GM18907 (cell line): ENCODE measurements around the gene SPATS2L.

Experiments
- ATAC-seq: cut with Tn5 transposase; IDR thresholded peaks from one replicate; pipeline ENCODE4 v1.9.1; 2021; ENCODE audit warnings: mild to moderate bottlenecking, moderate library complexity; ENCODE audit not compliant: unreplicated experiment

The SPATS2L gene

GRCh38 chr2:200348897-200349563 is 42.5 kb downstream of the SPATS2L start:
- no peak for ATAC-seq

- no peak for ATAC-seq
Measured at GRCh38 chr2:200349868-200350267, 43.4 kb downstream of the SPATS2L start.

GRCh38 chr2:200350850-200351285 is 44.4 kb downstream of the SPATS2L start:
- ATAC-seq: no peak

GRCh38 chr2:200351815-200352214 is 45.3 kb downstream of the SPATS2L start:
- ATAC-seq: no peak

- no peak for ATAC-seq
Measured at GRCh38 chr2:200352636-200353035, 46.1 kb downstream of the SPATS2L start.

GRCh38 chr2:200353120-200353519 is 46.6 kb downstream of the SPATS2L start:
- ATAC-seq: no peak

- no peak for ATAC-seq
Measured at GRCh38 chr2:200353874-200354273, 47.4 kb downstream of the SPATS2L start.

- no peak for ATAC-seq
Measured at GRCh38 chr2:200354833-200355751, 48.6 kb downstream of the SPATS2L start.

GRCh38 chr2:200356321-200356720 is 49.8 kb downstream of the SPATS2L start:
- no peak for ATAC-seq

GRCh38 chr2:200356857-200357384 is 50.4 kb downstream of the SPATS2L start:
- no peak for ATAC-seq

- no peak for ATAC-seq
Measured at GRCh38 chr2:200357845-200358244, 51.4 kb downstream of the SPATS2L start.

GRCh38 chr2:200359552-200359951 is 53.1 kb downstream of the SPATS2L start:
- ATAC-seq: no peak

GRCh38 chr2:200360364-200360763 is 53.9 kb downstream of the SPATS2L start:
- ATAC-seq: no peak

- ATAC-seq: no peak
Measured at GRCh38 chr2:200362202-200362917, 55.9 kb downstream of the SPATS2L start.

GRCh38 chr2:200363279-200363678 is 56.8 kb downstream of the SPATS2L start:
- no peak for ATAC-seq

- no peak for ATAC-seq
Measured at GRCh38 chr2:200364142-200364541, 57.6 kb downstream of the SPATS2L start.

GRCh38 chr2:200364620-200365019 is 58.1 kb downstream of the SPATS2L start:
- ATAC-seq: no peak

- ATAC-seq: no peak
Measured at GRCh38 chr2:200365209-200365608, 58.7 kb downstream of the SPATS2L start.

- no peak for ATAC-seq
Measured at GRCh38 chr2:200367155-200367554, 60.7 kb downstream of the SPATS2L start.

- no peak for ATAC-seq
Measured at GRCh38 chr2:200369886-200370285, 63.4 kb downstream of the SPATS2L start.

GRCh38 chr2:200373231-200373630 is 66.7 kb downstream of the SPATS2L start:
- peak; percentile 42 for ATAC-seq
